ENCODE results near the gene CYP1A1.

DNA sequence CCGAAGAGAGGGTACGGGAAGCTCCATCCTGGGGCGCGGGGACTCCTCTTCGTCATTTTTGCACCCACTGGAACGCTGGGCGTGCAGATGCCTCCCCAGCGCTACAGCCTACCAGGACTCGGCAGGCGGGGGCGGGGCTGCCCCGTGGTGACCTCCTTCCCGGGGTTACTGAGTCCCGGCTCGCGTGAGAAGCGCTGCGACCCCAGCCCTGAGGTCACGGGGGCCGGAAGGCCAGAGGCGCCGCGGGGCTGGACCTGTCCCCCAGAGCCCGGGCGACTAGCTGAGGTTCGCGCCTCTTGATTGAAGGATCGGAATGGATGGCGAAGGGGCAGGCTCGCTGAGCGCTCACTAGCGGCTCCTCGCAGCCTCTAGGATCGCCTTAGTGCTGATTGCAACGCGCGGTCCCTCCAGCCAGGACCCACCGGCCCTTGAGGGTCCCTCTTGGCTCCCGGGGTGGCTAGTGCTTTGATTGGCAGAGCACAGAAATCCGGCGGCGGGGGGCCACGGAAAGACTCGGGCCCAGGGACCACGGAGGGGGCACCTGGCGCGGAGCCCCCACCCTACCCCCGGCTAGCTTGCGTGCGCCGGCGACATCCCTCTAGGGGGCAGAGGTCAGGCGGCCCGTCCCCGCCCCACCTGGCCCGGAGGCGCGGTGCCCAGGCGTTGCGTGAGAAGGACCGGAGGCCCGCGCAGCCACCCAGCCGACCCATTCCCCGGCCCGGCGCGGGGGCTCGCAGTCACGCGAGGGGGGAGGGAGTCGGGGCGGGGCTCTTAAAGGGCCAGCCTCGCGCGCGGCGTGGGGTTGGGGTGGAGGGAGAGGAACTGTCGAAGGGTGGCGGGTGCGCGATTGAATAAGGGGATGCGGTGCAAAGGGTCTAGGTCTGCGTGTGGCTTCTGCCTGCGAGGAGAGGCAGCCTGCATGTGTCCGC is 781 bp upstream of the CYP1A1 start:
- TF ChIP-seq POLR2A (IDR thresholded peaks at IDR 0.05) (no peak), POLR2AphosphoS5 (IDR thresholded peaks at IDR 0.05) (no peak)
- TF ChIP-seq, protein P1, sequence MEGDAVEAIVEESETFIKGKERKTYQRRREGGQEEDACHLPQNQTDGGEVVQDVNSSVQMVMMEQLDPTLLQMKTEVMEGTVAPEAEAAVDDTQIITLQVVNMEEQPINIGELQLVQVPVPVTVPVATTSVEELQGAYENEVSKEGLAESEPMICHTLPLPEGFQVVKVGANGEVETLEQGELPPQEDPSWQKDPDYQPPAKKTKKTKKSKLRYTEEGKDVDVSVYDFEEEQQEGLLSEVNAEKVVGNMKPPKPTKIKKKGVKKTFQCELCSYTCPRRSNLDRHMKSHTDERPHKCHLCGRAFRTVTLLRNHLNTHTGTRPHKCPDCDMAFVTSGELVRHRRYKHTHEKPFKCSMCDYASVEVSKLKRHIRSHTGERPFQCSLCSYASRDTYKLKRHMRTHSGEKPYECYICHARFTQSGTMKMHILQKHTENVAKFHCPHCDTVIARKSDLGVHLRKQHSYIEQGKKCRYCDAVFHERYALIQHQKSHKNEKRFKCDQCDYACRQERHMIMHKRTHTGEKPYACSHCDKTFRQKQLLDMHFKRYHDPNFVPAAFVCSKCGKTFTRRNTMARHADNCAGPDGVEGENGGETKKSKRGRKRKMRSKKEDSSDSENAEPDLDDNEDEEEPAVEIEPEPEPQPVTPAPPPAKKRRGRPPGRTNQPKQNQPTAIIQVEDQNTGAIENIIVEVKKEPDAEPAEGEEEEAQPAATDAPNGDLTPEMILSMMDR (IDR thresholded peaks at IDR 0.05) = no peak

Data from breast epithelium (tissue), 3 donors.